Breast epithelium (tissue), 4 donors: ENCODE results near the gene R3HDM4. TPM values are rescaled to one million over a fixed set of nuclear protein-coding genes. Genes with fewer than 3 reads are reported as not detected.

Experiments used
- DNase-seq, 2 donors: peaks; one replicate each; pipeline ENCODE4 v3.0.0-alpha.2; 2019; ENCODE audit warnings: low spot score in 2 of 2
- H3K27ac ChIP-seq, 2 donors: fragments of 200-600 bp; sonication (generic) in 1 of 2; one replicate each; pipeline ENCODE4 v1.5.1; 2016 to 2019; ENCODE audit warnings: mild to moderate bottlenecking in 1 of 2
- H3K27me3 ChIP-seq, 2 donors: fragments of 200-600 bp; sonication (generic) in 1 of 2; one replicate each; pipeline versions ENCODE4 v1.5.1 to v1.6.0; 2017 to 2019; ENCODE audit warnings: control low read depth in 1 of 2, mild to moderate bottlenecking in 1 of 2
- H3K36me3 ChIP-seq: fragments of 200-600 bp; one replicate; pipeline ENCODE4 v1.5.1; 2019
- H3K4me1 ChIP-seq, 2 donors: fragments of 200-600 bp; sonication (generic); one replicate each; pipeline ENCODE4 v1.5.1; 2016 to 2019; ENCODE audit warnings: control low read depth in 1 of 2
- H3K4me3 ChIP-seq, 3 donors: fragments of 200-600 bp; sonication (generic); 1 replicate in 2 of 3; 2 replicates in 1 of 3; pipeline ENCODE4 v1.5.1; 2016 to 2019; ENCODE audit warnings: mild to moderate bottlenecking in 3 of 3, moderate library complexity in 2 of 3
- H3K9me3 ChIP-seq, 2 donors: fragments of 200-600 bp; sonication (generic) in 1 of 2; one replicate each; pipeline ENCODE4 v1.5.1; 2016 to 2019; ENCODE audit warnings: control low read depth in 1 of 2
- CTCF ChIP-seq, 3 donors: fragments of 450-650 bp; IDR thresholded peaks; one replicate each; pipeline ENCODE4 v1.5.1; 2016 to 2017; ENCODE audit warnings: antibody characterized with exemption in 3 of 3, mild to moderate bottlenecking in 3 of 3, moderate library complexity in 3 of 3
- POLR2A ChIP-seq: fragments of 450-650 bp; IDR thresholded peaks from one replicate; pipeline ENCODE4 v1.6.1; 2016; ENCODE audit warnings: antibody characterized with exemption, mild to moderate bottlenecking, moderate library complexity
- POLR2AphosphoS5 ChIP-seq, 3 donors: sonication (generic); formaldehyde crosslinking; IDR thresholded peaks; one replicate each; pipeline ENCODE4 v1.6.1; 2017; ENCODE audit warnings: antibody characterized with exemption in 3 of 3
- intact Hi-C: fragments of 100-400 bp; cut with DNase I; formaldehyde crosslinking; loops from one replicate; pipeline ENCODE4 v1.15.1; 2023; ENCODE audit warnings: low total_unique reads
- total RNA-seq, 3 donors: library from RNA; depleted of rRNA; stranded (reverse); fragments of >200 nt; gene quantifications; one replicate each; pipeline ENCODE4 v1.1.0, GENCODE V29; 2016

Gene R3HDM4
- total RNA-seq, 3 donors from 2014 or later, result 31.8 to 41.6 (median 41.0) TPM

DNA sequence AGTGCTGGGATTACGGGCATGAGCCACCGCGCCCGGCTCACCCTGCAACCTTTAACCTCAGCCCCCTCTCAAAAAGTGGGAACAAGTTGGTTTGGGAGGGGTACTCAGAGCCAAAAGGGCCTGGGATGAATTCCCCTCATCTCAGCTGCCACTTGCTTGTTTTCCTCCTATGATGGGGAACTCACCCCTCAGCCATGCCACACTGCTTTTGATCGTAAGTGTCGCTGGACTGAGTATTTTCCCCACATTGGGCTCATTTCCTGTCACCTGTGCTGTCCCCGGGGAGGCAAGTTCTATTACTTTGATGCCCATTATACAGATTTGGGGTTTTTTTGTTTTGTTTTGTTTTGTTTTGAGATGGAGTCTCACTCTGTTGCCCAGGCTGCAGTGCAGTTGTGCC is 6.5 kb downstream of the R3HDM4 start:
- TF ChIP-seq CTCF (IDR thresholded peaks at IDR 0.05), result no peak
- no peak for TF ChIP-seq POLR2AphosphoS5 (IDR thresholded peaks at IDR 0.05)
- no peaks in the 10 kb centered on the region for H3K36me3 ChIP-seq
- no peak for DNase-seq
- no peak overlapping the region for H3K27ac ChIP-seq
- peaks cover 0 to 6% of the 10 kb centered on the region in 2 donors for H3K4me1 ChIP-seq
- H3K4me3 ChIP-seq, result no peak overlapping the region
- intact Hi-C loops, result no loop called here
- no peaks in the 10 kb centered on the region for H3K9me3 ChIP-seq
- no peaks in the 10 kb centered on the region for H3K27me3 ChIP-seq

- TF ChIP-seq CTCF (IDR thresholded peaks at IDR 0.05), result no peak
- no peak for TF ChIP-seq POLR2A
- TF ChIP-seq POLR2AphosphoS5 (IDR thresholded peaks at IDR 0.05), result no peak
- H3K4me3 ChIP-seq, result no peak overlapping the region
- intact Hi-C loops, result no loop called here
- H3K4me1 ChIP-seq, result peaks cover 0 to 6% of the 10 kb centered on the region in 2 donors
- H3K36me3 ChIP-seq, result no peaks in the 10 kb centered on the region
- no peaks in the 10 kb centered on the region for H3K9me3 ChIP-seq
- H3K27ac ChIP-seq, result no peak overlapping the region
- no peaks in the 10 kb centered on the region for H3K27me3 ChIP-seq
- DNase-seq, result no peak
These were observed 8.5 kb downstream of the R3HDM4 start for GRCh38 chr19:904545-904944.

DNA sequence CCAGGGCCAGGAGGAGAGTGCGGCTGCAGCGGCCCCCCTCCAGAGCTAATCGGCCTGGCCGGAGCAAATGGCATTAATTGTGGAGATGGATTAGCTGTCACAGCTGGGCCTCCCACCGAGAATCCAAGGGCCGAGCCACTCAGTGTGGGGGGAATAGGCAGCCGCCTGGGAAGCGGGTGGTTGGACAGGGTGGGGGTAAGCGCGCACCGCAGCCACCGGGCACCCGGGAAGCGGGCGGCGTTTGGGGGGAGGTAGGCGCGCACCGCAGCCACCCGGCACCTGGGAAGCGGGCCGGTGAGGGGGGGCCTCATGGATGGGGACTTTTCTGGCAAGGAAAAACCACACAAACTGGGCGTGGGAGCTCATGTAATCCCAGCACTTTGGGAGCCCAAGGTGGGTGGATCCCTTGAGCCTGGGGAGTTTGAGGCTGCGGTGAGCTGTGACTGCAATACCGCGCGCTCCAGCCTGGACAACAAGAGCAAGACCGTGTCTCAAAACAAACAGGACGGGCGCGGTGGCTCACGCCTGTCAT is 9.7 kb downstream of the R3HDM4 start:
- no peak for DNase-seq

DNA sequence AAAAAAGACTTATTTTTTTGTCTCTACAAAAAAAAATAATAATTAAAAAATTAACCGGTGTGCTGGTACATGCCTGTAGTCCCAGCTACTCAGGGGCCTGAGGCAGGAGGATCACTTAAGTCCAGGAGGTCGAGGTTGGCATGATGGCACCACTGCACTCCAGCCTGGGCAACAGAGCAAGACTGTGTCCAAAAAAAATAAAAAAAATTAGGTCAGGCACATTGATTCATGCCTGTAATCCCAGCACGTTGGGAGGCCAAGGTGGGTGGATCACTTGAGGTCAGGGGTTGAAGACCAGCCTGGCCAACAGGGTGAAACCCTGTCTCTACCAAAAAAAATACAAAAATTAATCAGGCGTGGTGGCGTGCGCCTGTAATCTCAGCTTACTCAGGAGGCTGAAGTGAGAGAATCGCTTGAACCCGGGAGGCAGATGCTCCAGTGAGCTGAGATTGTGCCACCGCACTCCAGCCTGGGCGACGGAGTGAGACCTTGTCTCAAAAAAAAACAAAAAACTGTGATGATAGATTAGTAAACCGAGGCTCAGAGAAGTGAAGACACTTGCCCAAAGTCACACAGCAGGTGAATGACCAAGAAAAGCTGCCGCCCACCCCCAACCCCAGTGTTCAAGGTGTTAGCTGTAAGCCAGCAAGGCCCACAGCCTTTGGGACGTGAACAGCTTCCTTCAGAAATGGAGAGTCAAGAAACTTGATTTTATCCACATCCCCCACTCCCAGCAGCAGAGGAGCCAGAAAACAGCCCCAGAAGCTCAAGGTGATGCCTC is 10.4 kb downstream of the R3HDM4 start:
- intact Hi-C loops, result no loop called here
- no peak for DNase-seq
- H3K27ac ChIP-seq, result no peak overlapping the region
- H3K36me3 ChIP-seq, result no peaks in the 10 kb centered on the region
- no peak overlapping the region for H3K4me3 ChIP-seq
- H3K9me3 ChIP-seq, result no peaks in the 10 kb centered on the region
- TF ChIP-seq POLR2A, result no peak
- no peaks in the 10 kb centered on the region for H3K27me3 ChIP-seq
- H3K4me1 ChIP-seq, result no peaks in the 10 kb centered on the region

More for the DNA sequence above, 9.7 kb downstream of the R3HDM4 start:
- no peak overlapping the region for H3K4me3 ChIP-seq
- TF ChIP-seq CTCF (IDR thresholded peaks at IDR 0.05) (no peak), POLR2AphosphoS5 (IDR thresholded peaks at IDR 0.05) (no peak), POLR2A (no peak)
- H3K9me3 ChIP-seq, result no peaks in the 10 kb centered on the region
- H3K27me3 ChIP-seq, result no peaks in the 10 kb centered on the region
- no peaks in the 10 kb centered on the region for H3K4me1 ChIP-seq
- no peak overlapping the region for H3K27ac ChIP-seq
- no peaks in the 10 kb centered on the region for H3K36me3 ChIP-seq
- intact Hi-C loops, result no loop called here

GRCh38 chr19:902093-902370 is 11.0 kb downstream of the R3HDM4 start:
- Histone ChIP-seq H3K4me1 (no peaks in the 10 kb centered on the region), H3K9me3 (no peaks in the 10 kb centered on the region), H3K27me3 (no peaks in the 10 kb centered on the region), H3K4me3 (no peak overlapping the region), H3K36me3 (no peaks in the 10 kb centered on the region), H3K27ac (no peak overlapping the region)
- DNase-seq, result no peak
- TF ChIP-seq CTCF (IDR thresholded peaks at IDR 0.05), result no peak
- no peak for TF ChIP-seq POLR2AphosphoS5 (IDR thresholded peaks at IDR 0.05)
- intact Hi-C loops, result no loop called here
